GM12878 (cell line): ENCODE data around the gene BSPRY. TPM values are rescaled to one million over a fixed set of nuclear protein-coding genes. Genes with fewer than 3 reads are reported as not detected.

Source experiments
- ATAC-seq: fragments of 200-7000 bp; cut with Tn5 transposase; 3 replicates; pipeline ENCODE4 v1.9.1; 2020; ENCODE audit warnings: mild to moderate bottlenecking, moderate library complexity
- BruUV-seq: library from RNA; stranded (reverse); fragments of 400-500 nt; replicated peaks from 2 replicates; lab custom pipeline; 2021; lab: Mats Ljungman, UMichigan
- CTCF ChIA-PET: fragments of 300-600 bp; sonication (Branson Sonifier 250); formaldehyde crosslinking; extraction: SDS; loops from one replicate; lab custom pipeline; 2021; ENCODE audit warnings: inconsistent platforms; lab: Yijun Ruan, JAX
- POLR2A ChIA-PET: fragments of 350-600 bp; formaldehyde crosslinking; extraction: SDS; loops from one replicate; lab custom pipeline; 2021; ENCODE audit warnings: inconsistent platforms; lab: Charles Lee
- RAD21 ChIA-PET: fragments of 300-600 bp; sonication (Branson Sonifier 250); formaldehyde crosslinking; loops from one replicate; lab custom pipeline; 2023; ENCODE audit warnings: antibody characterized with exemption; ENCODE audit not compliant: unreplicated experiment; lab: Charles Lee
- SMC1A ChIA-PET: fragments of 300-600 bp; sonication (Branson Sonifier 250); formaldehyde crosslinking; loops from one replicate; lab custom pipeline; 2023; ENCODE audit not compliant: unreplicated experiment, uncharacterized antibody; lab: Charles Lee
- DNase-seq: peaks from one replicate; pipeline ENCODE4 v3.0.0-alpha.2; 2011; ENCODE audit warnings: low read depth, low spot score
- FAIRE-seq: peaks from 3 replicates; lab custom pipeline; 2011; peaks lifted over from hg19 to GRCh38; lab: Jason Lieb, UNC
- H2AFZ ChIP-seq: 2 replicates; pipeline ENCODE4 v1.6.0; 2011; ENCODE audit warnings: low read depth, low read length, control low read depth; ENCODE audit not compliant: control insufficient read depth
- H3K27ac ChIP-seq: 2 replicates; pipeline ENCODE4 v1.5.1; 2011; ENCODE audit warnings: control low read depth; ENCODE audit not compliant: control insufficient read depth, insufficient read depth
- H3K27me3 ChIP-seq, 2 experiments: replicated peaks in 1 of 2; 2 replicates each; pipeline versions ENCODE4 v1.6.0 to v1.6.1; 2011; ENCODE audit warnings: low read length in 1 of 2; ENCODE audit not compliant: control insufficient read depth in 2 of 2, insufficient read depth in 2 of 2
- H3K36me3 ChIP-seq, 2 experiments: 2 replicates each; pipeline ENCODE4 v1.5.1; 2011; ENCODE audit warnings: low read length in 1 of 2; ENCODE audit not compliant: control insufficient read depth in 2 of 2, insufficient read depth in 2 of 2
- H3K4me1 ChIP-seq: 2 replicates; pipeline ENCODE4 v1.6.1; 2011; ENCODE audit warnings: mild to moderate bottlenecking, low read length, moderate library complexity, mixed read lengths; ENCODE audit not compliant: control insufficient read depth, insufficient read depth
- H3K4me2 ChIP-seq: 2 replicates; pipeline ENCODE4 v1.6.0; 2011; ENCODE audit warnings: control low read depth; ENCODE audit not compliant: control insufficient read depth, insufficient read depth
- H3K4me3 ChIP-seq: fragments of 200-600 bp; sonication (generic); 2 replicates; pipeline ENCODE4 v1.5.1; 2016
- H3K79me2 ChIP-seq: 2 replicates; pipeline ENCODE4 v1.6.0; 2011; ENCODE audit warnings: low read length; ENCODE audit not compliant: control insufficient read depth, insufficient read depth
- H3K9ac ChIP-seq: 2 replicates; pipeline ENCODE4 v1.8.0; 2011; ENCODE audit warnings: low read length, control low read depth, mixed read lengths; ENCODE audit not compliant: control insufficient read depth, insufficient read depth
- H3K9me3 ChIP-seq: replicated peaks from 3 replicates; pipeline ENCODE4 v1.5.1; 2011; ENCODE audit warnings: mild to moderate bottlenecking, low read length; ENCODE audit not compliant: control insufficient read depth, insufficient read depth
- H4K20me1 ChIP-seq: 2 replicates; pipeline ENCODE4 v1.6.0; 2011; ENCODE audit not compliant: control insufficient read depth, insufficient read depth
- CBX3 ChIP-seq: fragments of 200-600 bp; sonication (generic); IDR thresholded peaks from 2 replicates; pipeline ENCODE4 v1.6.1; 2016; ENCODE audit warnings: low read depth, borderline replicate concordance
- FOXM1 ChIP-seq: IDR thresholded peaks from 2 replicates; pipeline ENCODE4 v1.6.1; 2012; ENCODE audit warnings: low read depth, mild to moderate bottlenecking, inconsistent platforms, low read length, moderate library complexity
- GATAD2B ChIP-seq: fragments of 450-650 bp; conservative IDR thresholded peaks from 2 replicates; pipeline ENCODE4 v1.6.1; 2017; ENCODE audit warnings: low read depth, mild to moderate bottlenecking, moderate library complexity
- NBN ChIP-seq: fragments of 450-650 bp; IDR thresholded peaks from 2 replicates; pipeline ENCODE4 v1.6.1; 2016
- RFX5 ChIP-seq: IDR thresholded peaks from 2 replicates; pipeline ENCODE4 v1.6.1; 2011; ENCODE audit warnings: low read depth, low read length, improper control_type of control experiment
- SREBF1 ChIP-seq: IDR thresholded peaks from 2 replicates; pipeline ENCODE4 v1.6.1; 2012; ENCODE audit warnings: mild to moderate bottlenecking, low read length
- ZBTB33 ChIP-seq: fragments of 450-650 bp; IDR thresholded peaks from 2 replicates; pipeline ENCODE4 v1.6.1; 2017; ENCODE audit warnings: mild to moderate bottlenecking
- WGBS: methylation state at CpG from one replicate; pipeline ENCODE4 v1.1.6; 2016; ENCODE audit warnings: low lambda C conversion rate; ENCODE audit not compliant: insufficient replicate concordance, insufficient coverage; ENCODE audit errors: missing lambda C conversion rate; 5-methylcytosine and 5-hydroxymethylcytosine counted together
- in situ Hi-C: fragments of 300-500 bp; cut with MboI; formaldehyde crosslinking; loops from 9 replicates; pipeline ENCODE4 v1.14.3; 2018; ENCODE audit warnings: mixed read lengths
- intact Hi-C: fragments of 100-400 bp; cut with micrococcal nuclease; formaldehyde crosslinking; loops from one replicate; pipeline ENCODE4 v1.14.2; 2022; ENCODE audit not compliant: unreplicated experiment
- polyA plus RNA-seq, 11 experiments: library from polyadenylated mRNA; depleted of rRNA in 4 of 11; unstranded in 6 of 11; stranded (reverse) in 5 of 11; fragments of >200 nt; fragmentation: Nextera tagmentation in 4 of 11; fragmentation: Illumina TruSeq in 1 of 11; extraction: Ambion mirVana in 4 of 11; extraction: Trizol in 1 of 11; gene quantifications; 1 replicate in 1 of 11; 2 replicates in 10 of 11; pipeline versions ENCODE4 v1.2.1 to v1.2.3, GENCODE V29; 2011 to 2016; ENCODE audit warnings: inconsistent platforms in 2 of 11, missing spikeins in 2 of 11, low read depth in 1 of 11
- total RNA-seq, 4 experiments: library from RNA; depleted of rRNA in 3 of 4; stranded (reverse); fragments of >200 nt in 3 of 4; fragmentation: Illumina TruSeq in 1 of 4; extraction: Trizol in 1 of 4; gene quantifications; 2 replicates each; pipeline versions ENCODE4 v1.2.1 to v1.2.3, GENCODE V29; 2013 to 2021

BSPRY gene
- total and polyA plus RNA-seq, 10 of the 15 experiments (the other 5 are each of a cell fraction or from before 2014, with no cell fraction given), result 0.45 to 6.3 (median 4.1) TPM

GRCh38 chr9:113301548-113301947 is 47.8 kb upstream of the BSPRY start:
- no peak for FAIRE-seq
- no TSS peak for BruUV-seq

More at GRCh38 chr9:113301548-113301947, 47.8 kb upstream of the BSPRY start:
- POLR2A ChIA-PET, result no interaction called here
- no peak overlapping the region for H2AFZ ChIP-seq
- CTCF ChIA-PET, result no interaction called here
- no peak for ATAC-seq
- H3K79me2 ChIP-seq, result no peaks in the 10 kb centered on the region
- H3K9ac ChIP-seq, result no peak overlapping the region
- no peaks in the 10 kb centered on the region; a peak in 1 of 4 replicates for H3K27me3 ChIP-seq
- SMC1A ChIA-PET, result no interaction called here
- intact Hi-C loops, result no loop called here
- no peaks in the 10 kb centered on the region for H3K36me3 ChIP-seq
- RAD21 ChIA-PET, result no interaction called here
- no peak overlapping the region for H3K4me3 ChIP-seq
- no peak overlapping the region for H3K27ac ChIP-seq
- TF ChIP-seq CBX3 (no peak), RFX5 (no peak), ZBTB33 (no peak), NBN (no peak), SREBF1 (no peak), FOXM1 (no peak), GATAD2B (no peak)
- TF ChIP-seq, all 136 proteins: peak for 0
- WGBS, result 73% methylated on average over 8 of the region's 8 CpGs
- Histone ChIP-seq H3K4me1 (no peaks in the 10 kb centered on the region), H3K9me3 (no peaks in the 10 kb centered on the region), H3K4me2 (no peak overlapping the region), H4K20me1 (no peaks in the 10 kb centered on the region)
- in situ Hi-C loops, result no loop called here
- no peak for DNase-seq
